ENCODE data around the gene DNAJA3.

DNA sequence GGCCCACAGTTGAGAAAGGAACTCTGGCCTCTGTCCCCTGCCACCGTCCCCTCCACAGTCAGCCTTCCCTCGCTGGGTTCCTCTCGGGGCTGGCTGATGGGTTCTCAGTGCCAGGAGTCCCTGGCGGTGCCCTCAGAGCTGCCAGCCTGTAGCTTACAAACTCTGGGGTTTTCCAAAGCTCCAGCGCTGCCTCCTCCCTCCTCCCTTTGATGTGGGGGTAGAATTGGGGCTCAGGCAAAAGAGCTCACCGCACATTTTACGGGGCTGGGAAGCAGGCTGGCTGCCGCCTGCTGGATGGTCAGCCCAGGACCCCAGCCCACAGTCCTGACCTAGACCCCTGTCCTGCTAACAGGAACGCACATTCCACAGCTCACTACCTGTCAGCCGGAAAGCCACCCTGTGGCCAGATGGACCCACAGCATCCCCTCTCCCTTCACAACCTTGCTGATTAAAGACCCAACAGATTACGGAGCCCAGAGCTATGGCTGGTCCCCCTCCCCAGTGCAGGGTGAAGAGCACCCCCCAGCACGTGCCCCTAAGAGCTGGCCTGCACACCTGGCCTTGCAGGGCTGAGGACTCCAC, 48.0 kb upstream of the DNAJA3 start:
- TF ChIP-seq POLR2A (IDR thresholded peaks at IDR 0.05; ENCODE audit: low read length), result no peak
- no peak for TF ChIP-seq GATA1 (IDR thresholded peaks at IDR 0.05; ENCODE audit: low read depth, low read length)

All from erythroblast (primary cell).